GM08714 (cell line): Measurements from ENCODE around the gene STK33.
A peak's percentile ranks its signal among the peaks of the same experiment; 100 is the strongest.

Experiments
- H3K4me3 ChIP-seq: fragments of 200-500 bp; sonication (Bioruptor generic); 2 replicates; pipeline ENCODE4 v1.5.1; 2014; ENCODE audit warnings: mild to moderate bottlenecking, low read length, inconsistent platforms
- ZNF274 ChIP-seq: IDR thresholded peaks from 2 replicates; pipeline ENCODE4 v1.6.1; 2012; ENCODE audit warnings: mild to moderate bottlenecking, low read depth, low read length

Gene STK33

GRCh38 chr11:8593935-8594909, at the start of gene STK33:
Gene STK33 (minus strand): TSS chr11:8594228. CDS start chr11:8474905, 119,323 bp downstream.
- peak within 1 kb of the TSS; percentile 89 for H3K4me3 ChIP-seq
- no peak for TF ChIP-seq ZNF274

- no peak for TF ChIP-seq ZNF274
Observed at GRCh38 chr11:8642196-8642841, 48.3 kb upstream of the STK33 start.

GRCh38 chr11:8641332-8641731, 47.3 kb upstream of the STK33 start:
- H3K4me3 ChIP-seq, result no peak overlapping the region
- no peak for TF ChIP-seq ZNF274

More at GRCh38 chr11:8642196-8642841, 48.3 kb upstream of the STK33 start:
- H3K4me3 ChIP-seq, result no peak overlapping the region

GRCh38 chr11:8640267-8640906, 46.4 kb upstream of the STK33 start:
- H3K4me3 ChIP-seq, result no peak overlapping the region
- no peak for TF ChIP-seq ZNF274

GRCh38 chr11:8639655-8640054, 45.6 kb upstream of the STK33 start:
- no peak overlapping the region for H3K4me3 ChIP-seq
- no peak for TF ChIP-seq ZNF274

- no peak for TF ChIP-seq ZNF274
- H3K4me3 ChIP-seq, result no peak overlapping the region
Observed at GRCh38 chr11:8638300-8638699, 44.3 kb upstream of the STK33 start.

GRCh38 chr11:8636127-8636526, 42.1 kb upstream of the STK33 start:
- TF ChIP-seq ZNF274, result no peak

GRCh38 chr11:8634498-8634897, 40.5 kb upstream of the STK33 start:
- TF ChIP-seq ZNF274, result no peak

More at GRCh38 chr11:8636127-8636526, 42.1 kb upstream of the STK33 start:
- H3K4me3 ChIP-seq, result no peak overlapping the region

GRCh38 chr11:8631395-8632118, 37.5 kb upstream of the STK33 start:
- TF ChIP-seq ZNF274, result no peak
- H3K4me3 ChIP-seq, result no peak overlapping the region

More at GRCh38 chr11:8634498-8634897, 40.5 kb upstream of the STK33 start:
- H3K4me3 ChIP-seq, result no peak overlapping the region

GRCh38 chr11:8624698-8625097, 30.7 kb upstream of the STK33 start:
- H3K4me3 ChIP-seq, result no peak overlapping the region
- TF ChIP-seq ZNF274, result no peak

GRCh38 chr11:8621147-8621546, 27.1 kb upstream of the STK33 start:
- TF ChIP-seq ZNF274, result no peak
- H3K4me3 ChIP-seq, result no peak overlapping the region

- H3K4me3 ChIP-seq, result no peak overlapping the region
- TF ChIP-seq ZNF274, result no peak
Observed at GRCh38 chr11:8617063-8617462, 23.0 kb upstream of the STK33 start.

GRCh38 chr11:8615291-8616032, 21.4 kb upstream of the STK33 start:
- no peak overlapping the region for H3K4me3 ChIP-seq
- TF ChIP-seq ZNF274, result no peak

- no peak for TF ChIP-seq ZNF274
- H3K4me3 ChIP-seq, result no peak overlapping the region
Observed at GRCh38 chr11:8614497-8614896, 20.5 kb upstream of the STK33 start.
